DLD1 (cell line): Measurements from ENCODE around the gene PITHD1.
"Not testable (repeated sequence)": the region's sequence is repeated elsewhere in the genome, so short reads cannot be mapped to it uniquely, and the experiment has no call there.

Experiments used
- in situ Hi-C: cut with HindIII; loops from 2 replicates; pipeline ENCODE4 v1.10.0; 2017; ENCODE audit warnings: low sequenced_read_pairs

PITHD1 gene

DNA sequence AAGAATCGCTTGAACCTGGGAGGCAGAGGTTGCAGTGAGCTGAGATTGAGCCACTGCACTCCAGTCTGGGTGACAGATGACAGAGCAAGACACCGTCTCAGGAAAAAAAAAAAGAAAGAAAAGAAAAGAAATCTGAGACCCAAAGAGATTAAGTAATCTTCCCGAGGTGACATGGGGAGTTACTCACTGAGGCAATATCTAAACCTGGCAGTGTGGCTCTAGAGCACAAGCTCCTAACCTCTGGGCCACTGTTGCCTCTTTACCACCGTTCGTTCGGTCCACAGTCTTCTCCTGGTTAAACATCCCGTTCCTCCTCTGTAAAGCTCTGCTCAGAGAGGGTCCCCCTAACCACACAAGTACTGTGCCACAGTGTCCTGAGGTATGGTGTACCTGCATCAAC is 45.5 kb downstream of the PITHD1 start:
- in situ Hi-C loops, result no loop called here

DNA sequence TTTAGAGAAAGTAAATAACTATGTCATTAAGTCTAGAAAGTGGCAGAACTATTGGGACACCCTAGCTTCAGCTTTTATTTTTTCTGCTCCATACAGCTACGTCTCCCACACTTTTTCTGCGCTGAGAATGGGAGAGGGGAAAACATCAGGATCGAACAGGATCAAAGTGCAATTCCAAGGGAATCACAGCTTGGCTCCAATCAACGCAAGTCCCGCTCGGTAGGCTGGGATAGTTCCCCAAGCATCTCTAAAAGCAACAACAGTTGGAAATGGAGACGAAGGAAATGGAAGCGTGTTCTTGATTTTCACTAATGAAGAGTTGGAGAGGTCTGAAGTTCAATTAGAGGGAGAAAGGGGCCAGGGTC is 46.5 kb downstream of the PITHD1 start:
- in situ Hi-C loops, result no loop called here

DNA sequence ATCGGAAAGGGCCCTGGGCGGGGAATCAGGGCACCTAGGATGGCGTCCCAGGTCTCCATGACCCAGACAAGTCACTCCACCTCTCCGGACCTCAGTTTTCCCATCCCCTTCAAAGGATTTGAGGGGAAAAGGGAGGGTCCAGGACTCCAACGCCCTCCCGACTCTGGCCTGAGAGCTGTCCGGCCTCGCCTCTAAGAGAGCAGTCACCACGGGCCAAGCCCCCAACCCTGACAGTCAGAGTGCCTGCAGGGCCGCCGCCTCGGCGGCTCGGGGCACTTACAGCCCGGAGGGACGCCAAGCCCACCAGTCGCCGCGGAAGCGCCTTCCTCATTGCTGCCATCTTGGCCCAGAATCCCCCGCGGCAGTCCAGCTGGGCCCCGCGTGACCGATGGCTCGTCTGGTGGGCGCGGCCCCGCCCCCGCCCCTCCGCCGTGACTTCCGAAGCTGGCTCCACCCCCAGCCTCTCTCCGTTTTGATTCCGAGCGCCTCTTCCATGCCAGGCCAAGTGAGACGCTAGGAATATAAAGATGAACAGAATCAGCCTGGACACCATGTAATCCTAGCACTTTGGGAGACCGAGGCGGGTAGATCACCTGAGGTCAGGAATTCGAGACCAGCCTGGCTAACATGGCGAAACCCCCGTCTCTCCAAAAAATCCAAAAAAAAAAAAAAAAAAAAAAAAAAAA is 47.0 kb downstream of the PITHD1 start, which contains the start of gene HMGCL:
TSS of gene HMGCL (minus strand) at position 354 of the 686 bp plus-strand sequence. CDS start at position 340, 14 bp downstream.
- in situ Hi-C loops, result no loop called here

DNA sequence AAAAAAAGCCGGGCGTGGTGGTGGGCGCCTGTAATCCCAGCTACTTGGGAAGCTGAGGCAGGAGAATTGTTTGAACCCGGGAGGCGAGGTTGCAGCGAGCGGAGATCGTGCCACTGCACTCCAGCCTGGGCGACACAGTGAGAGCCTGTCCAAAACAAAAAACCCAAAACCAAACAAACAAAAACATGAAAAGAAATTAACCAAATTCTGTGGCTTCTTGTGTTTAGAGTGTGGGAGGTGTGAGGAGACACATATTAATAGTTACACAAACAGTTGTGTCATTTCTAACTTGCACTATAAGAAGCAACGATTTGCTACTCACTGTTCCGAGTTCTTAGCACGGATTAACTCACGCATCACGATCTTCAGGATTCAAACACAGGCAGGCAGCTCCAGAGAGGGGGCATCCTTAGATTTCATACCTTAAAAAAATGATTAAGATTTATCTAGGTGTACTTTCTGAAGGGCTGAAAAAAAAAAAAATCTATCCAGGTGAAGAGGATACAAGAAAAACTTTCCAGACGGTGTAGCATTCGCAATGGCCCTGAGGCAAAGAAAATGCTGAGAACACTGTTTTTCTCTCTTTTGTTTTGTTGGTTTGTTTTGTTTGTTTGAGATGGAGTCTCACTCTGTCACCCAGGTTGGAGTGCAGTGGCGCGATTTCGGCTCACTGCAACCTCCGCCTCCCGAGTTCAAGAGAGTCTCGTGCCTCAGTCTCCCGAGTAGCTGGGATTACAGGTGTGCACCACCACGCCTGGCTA is 47.7 kb downstream of the PITHD1 start:
- in situ Hi-C loops, result no loop called here

DNA sequence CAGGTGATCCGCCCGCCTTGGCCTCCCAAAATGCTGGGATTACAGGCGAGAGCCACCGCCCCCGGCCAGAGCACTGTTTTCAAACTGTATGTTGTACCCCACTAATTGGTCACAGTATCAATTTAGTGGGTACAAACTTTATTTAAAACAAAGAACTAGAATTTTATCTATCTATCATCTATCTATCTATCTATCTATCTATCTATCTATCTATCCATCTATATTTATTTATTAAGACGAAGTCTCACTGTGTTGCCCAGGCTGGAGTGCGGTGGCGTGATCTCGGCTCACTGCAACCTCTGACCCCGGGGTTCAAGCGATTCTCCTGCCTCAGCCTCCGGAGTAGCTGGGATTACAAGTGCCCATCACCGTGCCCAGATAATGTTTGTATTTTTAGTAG is 48.4 kb downstream of the PITHD1 start:
- in situ Hi-C loops, result not testable (repeated sequence)

DNA sequence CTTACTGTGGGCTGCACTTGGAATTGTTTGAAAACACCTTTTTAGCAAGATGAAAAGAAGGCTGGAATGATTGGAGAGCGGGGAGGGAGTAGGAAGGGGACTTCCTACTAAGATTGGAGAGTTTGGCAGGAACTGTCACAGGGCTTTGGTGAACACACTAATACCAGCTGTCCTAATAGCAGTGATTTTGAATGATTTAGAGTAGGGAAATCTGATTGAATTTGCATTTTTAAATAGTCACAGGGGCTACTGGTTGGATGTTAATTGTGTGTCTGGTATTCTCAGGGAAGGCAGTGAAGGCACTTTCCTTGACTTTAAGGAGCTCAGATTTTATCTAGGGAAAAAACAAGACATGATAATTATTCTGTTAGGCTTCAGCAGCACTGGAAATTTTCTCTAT is 49.5 kb downstream of the PITHD1 start:
- in situ Hi-C loops, result no loop called here

DNA sequence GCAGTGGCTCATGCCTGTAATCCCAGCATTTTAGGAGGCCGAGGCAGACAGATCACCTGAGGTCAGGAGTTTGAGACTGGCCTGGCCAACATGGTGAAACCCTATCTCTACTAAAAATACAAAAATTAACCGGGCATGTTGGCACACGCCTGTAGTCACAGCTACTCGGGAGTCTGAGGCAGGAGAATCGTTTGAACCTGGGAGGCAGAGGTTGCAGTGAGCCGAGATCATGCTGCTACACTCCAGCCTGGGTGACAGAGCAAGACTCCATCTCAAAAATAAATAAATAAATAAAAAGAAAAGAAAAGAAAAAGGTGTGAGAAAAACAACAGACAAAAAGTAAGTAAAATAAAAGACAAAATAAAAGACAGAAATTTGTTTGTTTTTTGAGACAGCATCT is 55.9 kb downstream of the PITHD1 start:
- in situ Hi-C loops, result not testable (repeated sequence)

DNA sequence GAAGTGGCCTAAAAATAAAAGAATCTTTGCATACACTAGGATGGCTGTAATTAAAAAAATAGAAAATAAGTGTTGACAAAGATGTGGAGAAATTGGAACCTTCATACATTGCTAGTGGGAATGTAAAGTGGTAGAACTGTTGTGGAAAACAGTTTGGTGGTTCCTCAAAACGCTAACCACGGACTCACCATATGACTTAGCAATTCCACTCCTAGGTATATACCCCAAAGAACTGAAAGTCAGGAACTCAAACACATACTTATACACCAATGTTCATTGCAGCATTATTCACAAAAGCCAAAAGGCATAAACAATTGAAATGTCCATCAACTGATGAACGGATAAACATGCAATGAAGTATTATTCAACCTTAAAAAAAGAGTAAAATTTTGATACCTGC is 57.8 kb downstream of the PITHD1 start:
- in situ Hi-C loops, result no loop called here
